ENCODE data around the gene WWC2.

Gene WWC2

DNA sequence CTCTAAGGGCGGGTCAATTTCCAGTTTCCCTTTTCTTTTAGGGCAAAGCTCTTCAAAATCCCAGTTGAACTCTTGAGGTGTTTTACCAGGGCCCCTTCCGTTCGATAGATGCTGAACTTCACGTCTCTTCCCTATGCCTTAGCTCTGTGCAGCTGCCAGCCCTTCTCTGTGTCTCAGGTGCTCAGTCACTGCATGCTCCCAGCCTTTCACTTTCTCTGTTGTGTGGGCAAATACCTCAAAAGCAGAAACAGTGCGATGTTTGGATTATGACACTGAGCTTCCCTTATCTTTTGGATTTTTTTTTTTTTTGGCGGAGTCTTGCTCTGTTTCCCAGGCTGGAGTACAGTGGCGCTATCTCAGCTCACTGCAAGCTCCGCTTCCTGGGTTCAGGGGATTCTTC lies 112.5 kb downstream of the WWC2 start:
- DNase-seq: no peak

DNA sequence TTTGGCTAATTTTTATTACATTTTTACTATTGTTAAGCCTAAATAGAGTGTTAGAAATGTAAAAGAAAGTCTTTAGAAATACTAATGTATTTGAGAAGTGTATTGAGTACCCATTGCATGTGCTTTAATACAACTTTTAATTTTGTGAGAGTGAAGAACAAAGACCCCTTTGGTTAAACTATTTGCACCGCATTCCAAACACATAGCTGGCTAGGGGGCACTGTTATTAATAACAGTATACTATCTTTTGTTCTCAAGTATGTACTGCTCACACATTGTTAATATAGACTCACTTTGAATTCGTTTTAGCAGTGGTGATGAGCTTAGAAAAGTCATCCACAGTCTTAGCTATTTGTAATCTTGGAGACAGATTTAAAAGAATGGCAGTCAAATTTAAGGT lies 114.9 kb downstream of the WWC2 start:
- no peak for DNase-seq

DNA sequence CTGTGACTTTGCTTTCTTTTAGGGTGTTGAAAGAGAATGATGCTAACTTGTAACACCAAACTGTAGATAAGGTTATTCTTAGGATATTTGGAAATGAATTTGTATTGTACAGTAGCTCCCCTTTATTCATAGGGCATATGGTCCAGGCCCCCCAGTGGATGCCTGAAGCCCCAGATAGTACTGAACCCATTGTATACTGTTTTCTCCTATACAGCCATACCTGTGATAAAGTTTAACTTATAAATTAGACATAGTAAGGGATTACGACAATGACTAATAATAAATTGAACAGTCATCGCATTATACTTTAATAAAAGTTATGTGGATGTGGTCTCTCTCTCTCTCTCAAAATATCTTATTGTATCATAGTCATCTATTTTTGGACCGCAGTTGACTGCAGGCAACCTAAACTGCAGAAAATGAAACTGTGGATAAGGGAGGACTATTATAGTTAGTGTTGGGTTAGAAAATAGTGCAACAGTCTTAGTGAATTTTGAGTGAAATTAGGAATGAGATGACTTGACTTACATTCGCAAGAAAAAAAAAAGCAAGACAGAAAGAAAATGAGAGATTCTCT lies 115.9 kb downstream of the WWC2 start:
- DNase-seq: no peak

DNA sequence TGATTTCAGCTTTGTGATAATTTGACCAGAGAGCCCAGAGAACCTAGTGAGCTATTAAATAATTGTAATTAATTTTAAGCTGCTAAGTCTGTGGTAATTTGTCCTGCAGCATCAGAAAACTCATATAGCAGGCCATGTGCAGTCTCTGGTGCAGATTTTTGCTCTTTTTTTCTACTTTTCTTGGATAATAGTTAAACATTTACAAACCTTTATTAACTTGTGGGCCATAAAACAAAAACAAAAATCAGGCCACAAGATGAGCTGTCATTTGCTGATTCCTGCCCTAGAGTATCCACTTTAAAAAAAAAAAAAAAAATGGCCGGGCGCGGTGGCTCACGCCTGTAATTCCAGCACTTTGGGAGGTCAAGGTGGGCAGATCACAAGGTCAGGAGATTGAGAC lies 121.2 kb downstream of the WWC2 start:
- DNase-seq: no peak

DNA sequence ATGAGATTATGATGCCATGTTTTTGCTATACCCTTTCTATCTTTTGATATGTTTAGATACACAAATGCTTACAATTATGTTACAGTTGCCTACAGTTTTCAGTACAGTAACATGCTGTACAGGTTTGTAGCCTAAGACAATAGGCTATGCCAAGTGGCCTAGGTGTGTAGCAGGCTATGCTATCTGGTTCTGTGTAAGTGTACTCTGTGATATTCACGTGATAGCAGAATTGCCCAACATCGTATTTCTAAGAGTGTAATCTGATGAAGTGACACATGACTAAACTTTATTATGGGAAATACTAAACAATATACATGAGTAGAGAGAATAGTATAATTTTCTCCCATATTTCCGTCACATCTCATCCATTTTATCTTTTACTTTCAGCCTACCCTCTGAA lies 124.0 kb downstream of the WWC2 start:
- DNase-seq: no peak

DNA sequence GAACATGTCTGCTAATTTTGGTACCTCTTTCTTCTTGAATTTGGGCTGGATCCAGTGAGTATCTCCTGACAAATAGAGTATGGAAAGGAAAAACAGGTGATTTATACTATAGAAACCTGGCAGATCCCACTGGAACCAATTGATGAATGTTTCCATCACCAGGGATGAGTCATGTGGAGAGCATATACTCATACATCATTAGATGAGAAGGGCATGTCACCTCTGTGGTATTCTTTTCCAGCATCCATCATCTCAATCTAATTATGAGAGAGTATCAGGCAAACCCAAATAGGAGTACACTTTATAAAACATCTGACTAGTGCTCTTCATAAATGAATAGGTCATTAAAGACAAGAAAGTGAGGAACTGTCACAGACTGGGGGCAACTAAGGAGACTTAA lies 130.3 kb downstream of the WWC2 start:
- DNase-seq: no peak

DNA sequence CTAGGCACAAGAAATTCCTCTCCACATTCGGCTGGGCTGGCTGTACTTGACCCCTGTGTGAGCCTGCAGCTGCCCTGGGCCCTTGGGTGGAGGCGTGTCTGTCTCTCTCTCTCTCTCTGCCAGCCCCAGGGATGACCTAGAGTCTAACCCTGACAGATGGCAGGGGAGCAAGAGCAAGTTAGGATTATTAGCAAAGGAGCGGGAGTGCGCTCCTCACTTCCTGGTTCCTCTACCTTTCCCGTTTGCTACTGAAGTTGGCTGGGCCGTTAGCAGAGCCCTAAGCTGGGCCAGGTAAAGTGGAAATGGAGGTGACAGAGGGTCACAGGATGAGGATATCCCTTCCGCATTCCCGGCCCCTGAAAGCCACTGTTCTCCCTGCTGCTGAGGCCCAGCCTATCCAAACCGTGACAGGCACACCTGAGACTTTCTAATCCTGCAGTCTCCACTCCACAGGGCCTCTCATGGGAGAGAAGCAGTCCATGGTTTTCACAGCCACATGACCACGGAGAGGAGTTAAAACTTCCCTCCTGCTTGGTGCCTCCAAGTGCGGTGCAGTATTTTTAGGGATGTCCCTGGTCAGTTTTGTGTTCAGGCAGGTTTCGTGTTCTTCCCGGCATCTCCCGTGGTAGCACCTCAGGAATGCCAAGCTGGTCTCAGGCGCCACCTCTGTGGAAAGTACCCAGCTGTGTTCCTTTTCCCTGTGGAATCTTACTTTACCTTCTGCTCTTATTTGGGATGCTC lies 141.7 kb downstream of the WWC2 start:
- DNase-seq: no peak

DNA sequence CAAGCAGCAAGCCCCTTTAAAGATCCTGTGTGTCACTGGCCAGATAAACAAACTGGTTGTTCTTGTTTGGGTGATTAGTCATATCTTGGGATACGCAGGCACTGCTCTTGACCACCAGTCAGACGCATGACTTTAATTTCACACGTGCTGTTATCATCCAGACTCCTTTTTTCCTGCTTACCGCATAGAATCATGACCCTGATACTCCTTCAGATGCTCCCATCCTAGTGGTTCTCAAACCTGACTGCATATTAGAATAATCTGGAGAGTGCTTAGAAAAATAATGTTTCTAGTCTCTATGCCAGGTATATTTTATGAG lies 142.2 kb downstream of the WWC2 start:
- DNase-seq: no peak

DNA sequence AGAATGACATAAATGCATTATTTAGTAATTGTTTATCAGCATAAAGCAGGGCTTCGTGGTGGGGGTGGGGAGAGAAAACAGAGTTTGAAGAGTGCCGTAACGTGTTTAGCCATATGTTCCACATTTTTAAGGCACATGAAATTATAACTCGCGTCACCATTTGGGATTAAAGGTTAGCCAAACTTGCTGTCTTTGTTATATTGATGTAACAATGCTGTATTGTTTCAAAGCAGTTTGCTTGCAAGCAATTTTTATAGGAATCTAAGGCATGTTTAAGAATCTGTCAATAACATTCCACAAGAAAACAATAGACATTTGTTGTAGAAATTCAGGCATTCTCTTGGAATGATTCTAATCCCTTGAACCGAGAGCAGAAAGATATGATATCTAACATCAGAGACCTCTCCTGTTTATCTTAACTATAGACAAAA lies 142.7 kb downstream of the WWC2 start:
- DNase-seq: no peak

DNA sequence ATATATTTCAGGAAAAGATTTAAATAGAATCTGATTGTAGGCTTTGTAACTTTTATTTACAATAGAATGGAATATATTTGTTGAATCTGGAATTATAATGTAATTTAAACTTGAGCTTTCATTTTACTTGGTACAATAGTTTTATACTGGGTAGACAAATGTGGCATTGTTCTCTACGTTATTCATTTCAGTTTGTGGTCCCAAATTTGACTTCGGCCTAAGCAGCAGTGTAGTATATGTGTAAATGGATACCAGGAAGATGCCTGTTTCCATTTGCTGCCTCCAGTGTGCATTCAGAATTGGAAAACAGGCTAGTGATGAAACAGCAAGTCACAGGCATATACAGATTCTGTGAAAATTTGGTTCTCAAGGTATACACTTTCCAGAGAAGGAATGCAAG lies 143.2 kb downstream of the WWC2 start:
- no peak for DNase-seq

DNA sequence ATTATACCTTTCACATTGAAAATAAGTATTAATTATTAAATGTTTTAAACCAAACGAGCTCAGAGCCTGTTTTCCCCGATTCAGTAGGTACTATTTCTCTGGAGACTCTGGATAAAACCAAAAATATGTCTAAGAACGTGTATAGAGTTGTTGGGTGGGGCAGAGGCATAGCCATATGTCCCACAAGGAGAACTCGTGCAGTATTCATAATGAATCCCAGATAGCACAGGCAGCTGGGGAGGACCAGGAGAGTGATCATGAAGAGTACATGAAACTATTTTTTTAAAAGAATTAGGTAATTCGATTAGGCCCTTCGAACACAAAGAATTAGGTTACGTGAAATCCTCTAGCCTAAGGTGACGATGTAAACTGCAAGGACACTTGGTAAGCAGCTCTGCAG lies 145.0 kb downstream of the WWC2 start:
- DNase-seq: no peak

DNA sequence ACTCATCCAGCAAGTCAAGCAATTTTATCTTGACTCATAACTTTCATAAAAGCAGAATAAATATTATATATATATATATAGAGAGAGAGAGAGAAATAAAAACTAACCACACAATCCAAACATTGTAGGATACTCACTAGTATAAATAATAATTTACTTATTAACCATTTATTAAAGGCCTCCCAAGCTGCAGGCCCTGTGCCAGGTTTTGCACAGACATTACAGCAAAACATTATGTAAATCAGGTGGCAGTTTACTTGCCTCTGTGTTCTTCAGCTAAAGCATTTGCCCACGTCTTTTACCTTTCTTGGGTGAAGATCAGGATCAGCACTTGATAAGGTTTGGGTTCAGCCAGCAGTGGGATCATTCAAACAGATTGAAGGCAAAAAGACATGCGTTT lies 145.4 kb downstream of the WWC2 start:
- no peak for DNase-seq

DNA sequence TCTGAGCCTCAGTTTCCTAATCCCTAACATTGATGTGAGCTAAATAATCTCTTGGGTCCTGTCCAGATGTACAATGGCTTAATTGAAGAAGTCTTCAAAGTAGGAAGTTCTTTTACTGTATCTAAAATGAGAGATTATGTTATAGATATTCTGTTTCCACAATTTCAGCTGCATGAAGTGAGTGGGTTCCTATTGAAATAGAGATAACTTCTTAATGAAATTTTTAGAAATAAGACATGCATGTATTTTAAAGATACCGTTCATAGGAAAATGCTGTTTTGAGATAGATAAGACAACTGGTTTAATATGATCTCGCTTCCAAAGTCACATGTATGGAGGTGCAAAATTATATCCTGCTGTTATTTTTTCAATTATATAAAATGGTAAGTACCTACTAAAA lies 149.1 kb downstream of the WWC2 start:
- DNase-seq: no peak

DNA sequence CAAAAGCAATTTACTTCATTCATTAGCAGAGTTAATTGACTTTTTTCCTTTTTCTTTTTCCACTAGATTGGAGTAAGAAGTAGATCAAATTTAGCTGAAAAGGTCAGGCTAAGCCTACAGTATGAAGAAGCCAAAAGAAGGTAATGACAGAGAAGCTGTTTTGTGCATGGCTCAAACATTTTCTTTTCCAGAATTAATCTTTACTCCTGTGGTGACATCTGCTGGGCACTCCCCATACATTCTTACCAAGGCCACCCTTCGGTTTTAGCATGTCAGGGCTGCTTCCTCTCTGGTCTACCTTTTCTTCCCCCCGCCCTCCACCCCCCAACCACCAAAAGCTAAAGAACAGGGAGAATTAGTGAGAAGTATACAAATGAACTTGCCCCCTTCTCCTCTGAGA lies 150.8 kb downstream of the WWC2 start:
- no peak for DNase-seq

DNA sequence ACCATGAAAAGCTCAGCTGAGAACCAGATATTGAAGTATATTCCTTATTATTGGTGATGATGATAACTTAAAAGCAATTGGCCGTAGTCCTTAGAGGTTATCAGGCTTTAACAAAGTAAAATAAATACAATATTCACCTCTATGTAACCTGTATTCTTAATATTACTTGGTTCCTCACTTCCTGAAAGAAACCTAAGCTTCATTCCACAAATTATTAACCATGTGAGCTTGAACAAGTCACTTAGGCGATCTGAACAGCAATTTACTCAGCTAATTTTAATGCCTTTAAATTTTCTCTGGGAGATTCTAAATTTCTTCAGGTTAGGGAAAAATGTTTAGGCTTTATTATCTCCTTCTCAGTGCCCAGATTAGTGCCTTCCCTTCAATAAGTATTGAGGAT lies 151.8 kb downstream of the WWC2 start:
- DNase-seq: no peak

DNA sequence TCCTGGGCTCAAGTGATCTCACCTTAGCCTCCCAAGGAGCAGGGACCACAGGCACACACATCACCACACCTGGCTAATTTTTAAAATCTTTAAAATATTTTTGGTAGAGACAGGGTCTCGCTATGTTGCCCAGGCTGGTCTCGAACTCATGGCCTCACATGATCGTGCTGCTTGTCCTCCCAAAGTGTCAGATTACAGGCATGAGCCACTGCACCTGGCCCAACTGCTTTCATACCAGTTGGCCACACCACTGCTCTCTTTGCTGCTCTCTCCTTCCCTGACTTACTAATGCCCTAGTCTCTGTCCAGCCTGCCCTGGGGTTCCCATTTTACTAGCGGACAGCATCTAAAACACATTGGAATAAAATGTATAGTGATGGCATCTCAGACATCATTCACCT lies 153.9 kb downstream of the WWC2 start:
- DNase-seq: no peak

DNA sequence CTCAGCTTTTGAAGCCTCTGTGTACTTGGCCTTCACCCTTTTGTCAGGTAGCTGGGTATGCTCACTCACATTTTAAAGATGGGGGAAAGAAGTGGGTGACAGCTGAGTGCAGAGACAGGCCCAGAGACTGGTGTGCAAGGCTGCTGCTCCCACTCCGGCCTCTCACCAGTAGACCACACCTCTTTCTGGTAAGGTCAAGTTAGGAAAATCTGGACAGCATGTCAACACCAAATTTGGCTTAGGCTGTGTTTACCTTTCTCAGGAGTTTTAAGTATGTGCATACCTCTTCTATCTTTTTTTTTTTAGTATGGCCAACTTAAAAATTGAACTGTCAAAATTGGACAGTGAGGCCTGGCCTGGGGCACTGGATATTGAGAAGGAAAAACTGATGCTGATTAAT lies 154.4 kb downstream of the WWC2 start:
- DNase-seq: no peak

DNA sequence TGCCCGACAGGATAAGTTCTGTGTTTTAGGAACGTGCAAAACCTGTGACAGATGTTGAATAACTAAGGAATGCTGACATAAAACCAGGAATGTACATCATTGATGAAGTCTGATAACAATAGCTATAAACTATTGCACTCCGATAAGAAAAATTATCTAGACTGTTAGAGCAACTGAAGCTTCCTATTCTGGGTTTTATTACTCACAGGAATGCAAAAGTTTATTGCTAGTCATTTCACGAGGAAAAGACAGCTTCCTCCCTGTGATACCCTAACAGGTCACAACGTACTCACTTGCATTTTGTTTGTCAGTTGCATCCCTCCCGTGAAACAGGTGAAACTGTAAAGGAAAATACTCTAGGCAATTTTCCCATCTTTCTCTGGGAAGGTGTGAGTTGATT lies 155.1 kb downstream of the WWC2 start:
- DNase-seq: no peak

DNA sequence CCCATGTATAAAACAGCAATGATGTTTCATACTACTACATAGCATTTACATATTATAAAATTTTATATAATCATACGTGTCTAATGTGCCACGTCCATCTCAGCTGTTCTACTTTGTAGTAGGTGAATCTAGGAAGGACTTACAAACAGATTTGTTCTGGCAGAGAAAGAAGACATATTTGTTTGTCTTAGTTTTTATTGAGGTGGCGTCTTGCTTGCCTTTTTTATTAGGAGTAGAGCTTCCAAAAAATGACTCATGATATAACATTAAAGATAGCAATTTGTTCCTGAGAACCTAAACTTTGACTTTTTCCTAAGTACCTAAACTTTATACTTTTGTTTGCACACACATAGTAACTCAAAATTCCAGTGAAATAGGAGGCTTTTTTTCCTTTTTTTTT lies 156.4 kb downstream of the WWC2 start:
- DNase-seq: no peak

DNA sequence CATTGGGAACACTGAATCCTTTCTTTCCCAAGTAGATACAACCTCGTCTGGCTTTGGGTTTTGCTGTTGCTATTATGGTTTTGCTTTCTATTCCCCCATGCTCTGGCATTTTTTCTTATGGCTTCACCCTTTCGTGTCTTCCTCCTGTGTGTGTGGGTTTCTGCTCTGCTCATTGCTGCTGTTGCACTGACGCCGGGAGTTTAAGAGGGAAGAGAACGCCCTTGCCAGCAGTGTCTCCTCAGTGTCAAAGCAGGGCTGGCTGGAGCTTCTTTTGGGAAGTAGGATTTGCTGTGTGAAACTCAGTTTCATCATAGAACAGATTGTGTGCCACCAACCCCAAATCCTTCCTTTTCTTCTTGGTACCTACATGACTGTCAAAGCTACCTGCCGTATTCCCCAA lies 157.3 kb downstream of the WWC2 start:
- DNase-seq: no peak

DNA sequence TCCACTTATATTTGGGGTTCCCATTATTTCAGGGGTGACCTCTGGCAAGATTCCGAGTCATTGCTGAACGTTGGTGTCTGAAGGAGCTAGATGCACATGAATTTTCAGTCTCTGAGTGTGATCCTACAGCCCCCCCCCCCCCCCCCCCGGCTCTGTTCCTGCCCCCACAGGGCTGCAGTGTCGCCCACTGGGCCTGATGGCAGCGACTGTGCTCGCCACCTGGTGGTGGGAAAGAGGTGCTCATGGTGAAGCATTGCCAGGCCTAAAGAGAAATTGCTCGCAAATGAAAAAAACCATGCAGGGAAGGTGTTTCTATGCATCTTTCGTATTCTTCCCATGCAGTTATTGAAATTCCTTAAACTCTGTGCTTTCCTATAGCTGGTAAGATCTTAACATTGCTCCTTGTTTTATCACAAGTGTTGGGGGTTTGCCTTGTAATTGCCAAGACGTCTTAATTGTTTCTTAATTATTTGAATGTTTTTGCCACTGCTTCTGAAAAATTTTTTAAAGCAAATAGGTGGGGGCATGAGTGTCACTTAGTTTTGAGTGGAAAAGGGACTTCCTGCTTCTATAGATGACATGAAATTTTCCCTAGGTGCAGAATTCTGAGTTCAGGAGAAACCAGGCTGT lies 157.8 kb downstream of the WWC2 start:
- DNase-seq: peak; percentile 68

DNA sequence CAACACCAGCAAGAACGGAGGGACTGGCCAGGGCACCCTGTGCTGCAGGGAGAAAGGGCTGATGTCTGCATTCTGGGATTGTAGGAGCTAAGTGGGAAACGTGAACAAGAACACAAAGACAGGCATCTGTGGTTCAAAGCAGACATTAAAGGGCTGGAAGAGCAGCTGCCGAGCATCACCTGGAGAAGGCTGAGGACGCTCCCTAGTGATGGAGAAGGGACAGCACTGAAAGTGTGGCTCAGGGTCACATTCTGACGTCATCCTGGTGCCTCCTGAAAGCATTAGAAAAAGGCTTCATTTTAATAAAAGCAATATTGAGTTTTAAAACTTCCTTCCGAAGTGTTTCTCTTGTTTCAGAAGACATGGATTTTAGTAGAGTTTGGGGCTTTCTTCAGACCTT lies 158.8 kb downstream of the WWC2 start:
- no peak for DNase-seq

DNA sequence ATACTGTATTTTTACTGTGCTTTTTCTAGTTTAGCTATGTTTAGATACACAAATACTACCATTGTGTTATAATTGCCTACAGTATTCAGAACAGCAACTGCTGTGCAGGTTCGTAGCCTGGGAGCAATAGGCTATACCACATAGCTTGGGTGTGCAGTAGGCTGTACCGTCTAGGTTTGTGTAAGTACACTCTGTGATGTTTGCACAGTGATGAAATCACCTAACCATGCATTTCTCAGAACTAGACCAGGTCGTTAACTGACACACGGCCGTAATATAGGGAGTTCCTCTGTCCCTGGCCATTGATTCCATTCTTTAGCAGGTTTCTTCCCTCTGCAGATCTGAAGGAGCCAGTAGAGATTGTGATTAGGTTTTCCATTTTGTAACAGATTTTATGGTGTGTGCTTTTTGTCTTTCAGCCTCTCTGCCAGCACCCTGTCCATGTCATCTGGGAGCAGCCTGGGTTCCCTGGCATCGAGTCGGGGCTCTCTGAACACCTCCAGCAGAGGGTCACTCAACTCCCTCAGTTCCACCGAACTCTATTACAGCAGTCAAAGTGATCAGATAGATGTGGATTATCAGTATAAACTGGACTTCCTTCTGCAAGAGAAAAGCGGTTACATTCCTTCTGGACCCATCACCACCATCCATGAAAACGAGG lies 161.6 kb downstream of the WWC2 start:
- DNase-seq: no peak
